Lower leg skin (tissue), 4 donors: ENCODE data around the gene FGG. TPM values are rescaled to one million over a fixed set of nuclear protein-coding genes. Genes with fewer than 3 reads are reported as not detected.

ENCODE experiments used
- DNase-seq, 2 donors: peaks; one replicate each; pipeline ENCODE4 v3.0.0-alpha.2; 2019; ENCODE audit warnings: low spot score in 2 of 2
- H3K4me3 ChIP-seq: fragments of 200-600 bp; sonication (generic); 2 replicates; pipeline ENCODE4 v1.5.1; 2017; ENCODE audit warnings: mild to moderate bottlenecking, low read depth; ENCODE audit not compliant: poor library complexity, severe bottlenecking
- POLR2A ChIP-seq, 2 donors: fragments of 450-650 bp; IDR thresholded peaks; one replicate each; pipeline ENCODE4 v1.6.1; 2016 to 2017; ENCODE audit warnings: antibody characterized with exemption in 2 of 2, mild to moderate bottlenecking in 1 of 2, moderate library complexity in 1 of 2
- WGBS, 2 donors: methylation state at CpG; one replicate each; pipeline ENCODE4 v1.1.5; 2018; 5-methylcytosine and 5-hydroxymethylcytosine counted together
- intact Hi-C: fragments of 100-400 bp; cut with DNase I; formaldehyde crosslinking; loops from one replicate; pipeline ENCODE4 v1.15.0; 2023; ENCODE audit warnings: low total_unique reads
- total RNA-seq, 4 donors: library from RNA; depleted of rRNA; stranded (reverse); fragments of >200 nt; gene quantifications; one replicate each; pipeline ENCODE4 v1.1.0, GENCODE V29; 2016
- TF ChIP-seq, protein P1 (sequence below), 3 donors: fragments of 450-650 bp; IDR thresholded peaks; one replicate each; pipeline ENCODE4 v1.5.1; 2016; ENCODE audit warnings: antibody characterized with exemption in 3 of 3, mild to moderate bottlenecking in 3 of 3, moderate library complexity in 2 of 3

The FGG gene
- total RNA-seq, 4 donors from 2014 or later = not detected

DNA sequence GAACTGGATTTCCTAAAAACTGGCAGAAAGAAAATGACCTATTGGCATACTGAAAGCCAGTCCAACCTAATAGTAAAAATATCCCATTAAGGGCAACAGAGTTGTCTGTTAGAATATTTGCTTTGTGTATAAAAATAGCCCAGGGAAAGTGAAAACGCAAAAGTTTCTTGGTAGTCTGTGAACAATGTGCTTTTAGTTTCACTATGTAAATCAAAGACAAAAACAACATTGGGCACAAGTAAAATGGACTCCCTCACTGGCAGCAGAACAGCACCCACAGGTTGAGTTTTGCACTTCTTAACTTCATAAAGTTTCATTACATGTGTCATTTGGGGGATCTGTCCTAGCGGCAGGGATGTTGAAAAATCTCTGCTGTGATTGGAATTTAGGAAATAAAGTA, 4.3 kb upstream of the FGG start:
- intact Hi-C loops = no loop called here
- DNase-seq = no peak
- H3K4me3 ChIP-seq = no peak overlapping the region
- no peak for TF ChIP-seq POLR2A (IDR thresholded peaks at IDR 0.05)
- TF ChIP-seq, protein P1, sequence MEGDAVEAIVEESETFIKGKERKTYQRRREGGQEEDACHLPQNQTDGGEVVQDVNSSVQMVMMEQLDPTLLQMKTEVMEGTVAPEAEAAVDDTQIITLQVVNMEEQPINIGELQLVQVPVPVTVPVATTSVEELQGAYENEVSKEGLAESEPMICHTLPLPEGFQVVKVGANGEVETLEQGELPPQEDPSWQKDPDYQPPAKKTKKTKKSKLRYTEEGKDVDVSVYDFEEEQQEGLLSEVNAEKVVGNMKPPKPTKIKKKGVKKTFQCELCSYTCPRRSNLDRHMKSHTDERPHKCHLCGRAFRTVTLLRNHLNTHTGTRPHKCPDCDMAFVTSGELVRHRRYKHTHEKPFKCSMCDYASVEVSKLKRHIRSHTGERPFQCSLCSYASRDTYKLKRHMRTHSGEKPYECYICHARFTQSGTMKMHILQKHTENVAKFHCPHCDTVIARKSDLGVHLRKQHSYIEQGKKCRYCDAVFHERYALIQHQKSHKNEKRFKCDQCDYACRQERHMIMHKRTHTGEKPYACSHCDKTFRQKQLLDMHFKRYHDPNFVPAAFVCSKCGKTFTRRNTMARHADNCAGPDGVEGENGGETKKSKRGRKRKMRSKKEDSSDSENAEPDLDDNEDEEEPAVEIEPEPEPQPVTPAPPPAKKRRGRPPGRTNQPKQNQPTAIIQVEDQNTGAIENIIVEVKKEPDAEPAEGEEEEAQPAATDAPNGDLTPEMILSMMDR (IDR thresholded peaks at IDR 0.05) = no peak
- 22 to 37% methylated on average over 2 of the region's 2 CpGs for WGBS, 2 donors

DNA sequence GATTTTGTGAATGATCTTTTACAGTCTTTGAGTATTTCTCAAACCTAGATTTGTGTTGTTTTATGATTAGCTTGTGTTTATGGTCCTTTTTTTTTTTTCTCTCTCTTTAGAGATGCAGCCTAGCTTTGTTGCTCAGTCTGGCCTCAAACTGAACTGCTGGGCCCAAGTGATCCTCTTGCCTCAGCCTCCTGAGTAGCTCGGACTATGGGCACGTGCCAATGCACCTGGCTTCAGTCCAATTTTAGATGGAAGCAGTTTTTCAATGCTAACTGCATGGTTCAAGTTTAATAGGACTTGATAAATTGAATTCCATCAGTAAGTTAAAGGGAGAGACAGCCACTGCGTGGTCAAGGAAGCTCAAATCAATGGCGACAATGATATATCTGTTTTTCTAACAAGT, 3.8 kb upstream of the FGG start:
- DNase-seq = no peak
- WGBS, 2 donors = 57 to 65% methylated on average over 4 of the region's 4 CpGs
- intact Hi-C loops = no loop called here
- H3K4me3 ChIP-seq = no peak overlapping the region
- TF ChIP-seq POLR2A (IDR thresholded peaks at IDR 0.05) = no peak
- TF ChIP-seq, protein P1 (IDR thresholded peaks at IDR 0.05) = no peak

DNA sequence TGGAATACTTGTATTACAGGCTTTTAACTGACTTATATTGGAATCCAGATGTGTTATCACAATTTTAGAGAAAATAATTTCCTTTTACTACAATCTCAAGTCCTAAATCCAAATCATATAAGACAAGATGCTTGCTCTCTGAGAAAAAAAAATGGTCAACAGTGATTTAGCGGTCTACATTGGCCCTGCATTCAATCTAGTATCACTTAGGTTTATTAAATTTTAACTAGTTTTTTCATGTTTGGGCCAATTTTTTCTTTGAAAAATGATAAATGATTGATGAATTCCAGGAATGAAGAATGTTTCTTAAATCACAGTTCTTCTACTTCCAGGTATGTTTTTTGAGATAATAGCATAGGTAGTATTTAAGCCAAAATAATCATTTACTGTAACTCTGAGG, 2.8 kb upstream of the FGG start:
- 84 to 91% methylated on average over 1 of the region's 1 CpG for WGBS, 2 donors
- intact Hi-C loops = no loop called here
- DNase-seq = no peak
- TF ChIP-seq POLR2A (IDR thresholded peaks at IDR 0.05) = no peak
- TF ChIP-seq, protein P1 (IDR thresholded peaks at IDR 0.05) = no peak
- H3K4me3 ChIP-seq = no peak overlapping the region

DNA sequence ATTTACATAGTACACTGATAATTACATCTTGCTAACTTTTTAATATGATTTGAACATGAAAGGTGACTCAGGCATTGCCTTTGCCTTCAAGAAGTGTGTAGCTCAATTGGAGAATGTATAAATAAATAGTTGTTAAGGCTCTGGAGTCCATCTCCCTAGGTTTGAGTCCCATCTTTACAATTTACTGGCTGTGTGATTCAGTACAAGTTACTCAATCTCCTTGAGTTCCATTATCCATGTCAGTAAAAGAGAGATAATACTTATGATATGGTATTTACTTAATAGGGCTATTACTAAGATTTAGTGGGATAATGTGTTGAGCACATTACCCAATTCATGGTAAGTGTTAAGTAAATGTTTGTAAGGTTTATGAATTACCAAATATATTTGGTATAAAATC, 1.9 kb upstream of the FGG start:
- intact Hi-C loops = no loop called here
- no peak for DNase-seq
- TF ChIP-seq, protein P1 (IDR thresholded peaks at IDR 0.05) = no peak
- TF ChIP-seq POLR2A (IDR thresholded peaks at IDR 0.05) = no peak
- H3K4me3 ChIP-seq = no peak overlapping the region

DNA sequence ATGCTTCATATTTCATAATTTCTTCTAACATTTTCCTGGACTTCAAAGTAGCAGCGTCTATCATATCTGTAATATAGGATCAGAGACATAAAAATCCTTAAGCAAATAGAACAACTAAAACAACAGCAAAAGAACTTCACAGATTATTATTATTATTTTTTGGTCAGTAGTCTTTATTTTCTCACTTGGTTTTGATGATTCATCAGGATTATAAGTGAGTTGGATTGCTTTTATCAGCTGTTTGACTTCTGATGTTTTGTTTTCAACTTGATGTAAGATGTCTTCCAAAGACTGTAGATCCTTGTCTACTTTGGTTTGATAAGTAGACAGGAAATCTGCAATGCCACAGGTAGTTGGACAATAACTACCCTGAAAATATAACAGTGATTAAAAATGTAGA, 623 bp downstream of the FGG start:
- TF ChIP-seq POLR2A (IDR thresholded peaks at IDR 0.05) = no peak
- TF ChIP-seq, protein P1 (IDR thresholded peaks at IDR 0.05) = no peak
- 75 to 78% methylated on average over 1 of the region's 1 CpG for WGBS, 2 donors
- no peak overlapping the region for H3K4me3 ChIP-seq
- DNase-seq = no peak
- intact Hi-C loops = no loop called here

DNA sequence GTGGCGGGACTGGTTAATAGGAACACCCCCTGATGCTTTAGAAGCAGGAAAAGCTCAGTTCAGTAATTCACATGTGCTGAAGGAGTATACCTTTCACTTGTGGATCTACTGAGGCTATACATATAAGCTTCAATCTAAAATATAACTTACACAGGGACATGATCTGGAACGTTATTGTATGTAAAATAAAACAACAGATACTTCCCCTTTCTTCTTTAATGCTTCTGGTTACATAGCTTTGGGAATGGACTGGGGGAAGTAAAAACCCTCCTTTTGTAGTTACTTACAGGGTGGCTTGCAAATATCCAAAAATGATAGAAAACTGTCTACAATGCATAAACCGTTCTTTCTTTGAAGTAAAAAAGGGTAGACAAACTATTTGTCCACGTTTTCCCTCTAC, 1.9 kb downstream of the FGG start:
- H3K4me3 ChIP-seq = no peak overlapping the region
- TF ChIP-seq, protein P1 (IDR thresholded peaks at IDR 0.05) = no peak
- TF ChIP-seq POLR2A (IDR thresholded peaks at IDR 0.05) = no peak
- no peak for DNase-seq
- WGBS, 2 donors = 62% methylated on average over 4 of the region's 4 CpGs
- intact Hi-C loops = no loop called here
